CD4-positive, alpha-beta T cell (primary cell): ENCODE data around the gene KCNQ1. TPM values are rescaled to one million over a fixed set of nuclear protein-coding genes. Genes with fewer than 3 reads are reported as not detected.

Experiments used
- ATAC-seq: fragments of 200-7000 bp; cut with Tn5 transposase; one replicate; pipeline ENCODE4 v1.10.0; 2022; ENCODE audit warnings: mild to moderate bottlenecking; ENCODE audit not compliant: poor library complexity
- CTCF ChIA-PET: fragments of 350-600 bp; sonication (Branson Sonifier 250); formaldehyde crosslinking; loops from one replicate; lab custom pipeline; 2021; ENCODE audit warnings: antibody characterized with exemption, inconsistent platforms; lab: Charles Lee
- POLR2A ChIA-PET: fragments of 350-600 bp; sonication (Branson Sonifier 250); formaldehyde crosslinking; loops from one replicate; lab custom pipeline; 2021; ENCODE audit warnings: antibody characterized with exemption, inconsistent platforms; lab: Charles Lee
- DNase-seq, 14 experiments: peaks; one replicate each; pipeline ENCODE4 v3.0.0-alpha.2; 2013 to 2020; ENCODE audit warnings: mixed read lengths in 2 of 14
- H3K27ac ChIP-seq, 2 donors: one replicate each; pipeline versions ENCODE4 v1.5.1 to v1.7.0; 2013; ENCODE audit warnings: low read length in 2 of 2, low read depth in 1 of 2, mild to moderate bottlenecking in 1 of 2
- H3K27me3 ChIP-seq, 2 experiments: 1 replicate in 1 of 2; 2 replicates in 1 of 2; pipeline versions ENCODE4 v1.6.1 to v1.7.0; 2013; ENCODE audit warnings: low read length in 2 of 2, control low read depth in 1 of 2, mild to moderate bottlenecking in 1 of 2, moderate library complexity in 1 of 2; ENCODE audit not compliant: insufficient read depth in 2 of 2, control insufficient read depth in 1 of 2
- H3K36me3 ChIP-seq: one replicate; pipeline ENCODE4 v1.6.1; 2013; ENCODE audit warnings: low read length, control low read depth; ENCODE audit not compliant: insufficient read depth
- H3K4me1 ChIP-seq: one replicate; pipeline ENCODE4 v1.6.1; 2013; ENCODE audit warnings: low read length, control low read depth; ENCODE audit not compliant: insufficient read depth
- H3K4me3 ChIP-seq: one replicate; pipeline ENCODE4 v1.5.1; 2013; ENCODE audit warnings: mild to moderate bottlenecking, low read length, moderate library complexity
- H3K9me3 ChIP-seq, 2 experiments: 1 replicate in 1 of 2; 2 replicates in 1 of 2; pipeline versions ENCODE4 v1.6.1 to v1.7.0; 2013; ENCODE audit warnings: low read length in 2 of 2, mild to moderate bottlenecking in 2 of 2, control low read depth in 1 of 2, moderate library complexity in 1 of 2; ENCODE audit not compliant: control insufficient read depth in 1 of 2, insufficient read depth in 1 of 2
- H3K27ac Mint-ChIP-seq: one replicate; pipeline ENCODE4 v1.8.0; 2020; ENCODE audit warnings: mixed read lengths
- H3K27me3 Mint-ChIP-seq: one replicate; pipeline ENCODE4 v1.8.0; 2021; ENCODE audit warnings: mixed read lengths
- H3K36me3 Mint-ChIP-seq: one replicate; pipeline ENCODE4 v1.8.0; 2021; ENCODE audit warnings: low read depth, mixed read lengths
- H3K4me1 Mint-ChIP-seq: one replicate; pipeline ENCODE4 v1.8.0; 2021; ENCODE audit warnings: low read depth, mixed read lengths
- H3K4me3 Mint-ChIP-seq: one replicate; pipeline ENCODE4 v1.8.0; 2020; ENCODE audit warnings: mild to moderate bottlenecking, mixed read lengths
- H3K9me3 Mint-ChIP-seq: one replicate; pipeline ENCODE4 v1.8.0; 2020; ENCODE audit warnings: mixed read lengths
- intact Hi-C, 2 experiments: fragments of 100-400 bp; cut with DNase I in 1 of 2; cut with micrococcal nuclease in 1 of 2; formaldehyde crosslinking; loops; one replicate each; pipeline versions ENCODE4 v1.15.1 to v1.9.0; 2023 to 2025; cut with DNase I, micrococcal nuclease
- total RNA-seq, 174 experiments: library from RNA in 2 of 174; stranded (reverse) in 2 of 174; gene quantifications; one replicate each; pipeline ENCODE4 v1.2.3 and lab custom pipeline; 2021 to 2026
- TF ChIP-seq, protein P1 (sequence below): fragments of 200-600 bp; IDR thresholded peaks from one replicate; pipeline ENCODE4 v1.8.0; 2022; ENCODE audit warnings: antibody characterized with exemption, mild to moderate bottlenecking

The KCNQ1 gene
- total RNA-seq, 2 experiments from 2014 or later = 31.3 to 33.1 TPM

DNA sequence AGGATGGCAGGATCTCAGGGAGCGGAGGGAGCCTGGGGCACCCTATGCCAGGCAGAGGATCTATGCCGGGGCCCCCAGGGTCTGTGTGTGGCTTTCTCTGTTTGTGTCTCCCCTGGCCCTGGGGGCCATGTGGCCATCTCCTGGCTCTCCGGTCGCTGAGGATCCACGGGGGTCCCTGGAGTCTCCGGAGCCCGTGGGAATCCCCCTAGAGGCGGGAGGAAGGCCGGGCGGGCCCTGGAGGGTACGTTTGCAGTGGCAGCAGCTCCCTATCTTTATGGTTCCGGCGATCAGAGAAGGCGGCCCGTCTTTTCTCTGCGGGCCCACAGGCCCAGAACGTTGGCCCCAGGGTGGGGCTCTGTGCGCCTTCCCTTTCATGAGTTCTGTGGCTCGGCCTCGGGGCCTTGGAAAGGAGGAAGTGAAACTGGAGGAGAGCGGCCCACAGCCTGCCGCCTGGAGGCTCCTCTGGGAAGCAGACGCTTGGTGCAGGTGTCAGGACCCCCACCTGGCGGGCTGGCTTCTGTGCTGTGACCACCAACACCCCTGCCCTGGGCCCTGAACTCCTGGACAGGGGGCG lies 82.1 kb downstream of the KCNQ1 start:
- Mint-ChIP-seq H3K27me3 (no peaks in the 10 kb centered on the region), H3K27ac (peak overlapping the region; percentile 84)
- POLR2A ChIA-PET = no interaction called here

DNA sequence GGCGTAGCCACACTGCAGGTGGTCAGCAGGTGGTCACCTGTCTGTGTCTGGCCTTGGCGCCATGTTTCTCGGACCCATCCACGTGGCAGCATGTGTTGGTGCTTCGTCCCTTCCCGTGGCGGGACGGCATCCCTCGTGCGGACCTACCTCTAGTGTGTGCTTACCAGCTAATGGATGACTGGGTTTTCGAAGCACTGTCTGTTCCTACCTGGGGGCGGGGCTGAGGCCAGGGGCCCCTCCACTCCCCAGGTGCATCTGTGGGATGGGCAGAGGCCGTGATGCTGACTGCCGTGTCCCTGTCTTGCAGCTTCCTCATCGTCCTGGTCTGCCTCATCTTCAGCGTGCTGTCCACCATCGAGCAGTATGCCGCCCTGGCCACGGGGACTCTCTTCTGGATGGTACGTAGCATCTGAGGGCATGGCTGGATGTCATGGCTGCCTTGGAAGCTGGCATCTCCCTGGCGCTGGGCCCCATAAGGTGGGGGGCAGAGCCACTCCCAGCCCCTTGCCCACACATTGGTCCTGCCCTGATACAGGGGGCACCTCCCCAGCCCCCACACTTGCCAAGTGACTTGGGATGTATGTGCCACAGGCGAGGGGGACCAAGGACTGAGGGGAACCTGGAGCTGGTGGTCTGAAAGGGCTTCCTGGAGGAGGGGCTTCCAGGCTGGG lies 82.9 kb downstream of the KCNQ1 start:
- peaks cover 3% of the 10 kb centered on the region for H3K36me3 Mint-ChIP-seq
- ChIA-PET CTCF (no interaction called here), POLR2A (no interaction called here)
- peaks cover 50% of the 10 kb centered on the region for H3K4me1 Mint-ChIP-seq
- no peak overlapping the region for H3K4me3 Mint-ChIP-seq
- ATAC-seq = no peak
- H3K9me3 ChIP-seq = no peaks in the 10 kb centered on the region
- H3K27ac Mint-ChIP-seq = no peak overlapping the region
- H3K27me3 ChIP-seq = no peaks in the 10 kb centered on the region
- H3K27ac ChIP-seq = no peak overlapping the region
- TF ChIP-seq, protein P1, sequence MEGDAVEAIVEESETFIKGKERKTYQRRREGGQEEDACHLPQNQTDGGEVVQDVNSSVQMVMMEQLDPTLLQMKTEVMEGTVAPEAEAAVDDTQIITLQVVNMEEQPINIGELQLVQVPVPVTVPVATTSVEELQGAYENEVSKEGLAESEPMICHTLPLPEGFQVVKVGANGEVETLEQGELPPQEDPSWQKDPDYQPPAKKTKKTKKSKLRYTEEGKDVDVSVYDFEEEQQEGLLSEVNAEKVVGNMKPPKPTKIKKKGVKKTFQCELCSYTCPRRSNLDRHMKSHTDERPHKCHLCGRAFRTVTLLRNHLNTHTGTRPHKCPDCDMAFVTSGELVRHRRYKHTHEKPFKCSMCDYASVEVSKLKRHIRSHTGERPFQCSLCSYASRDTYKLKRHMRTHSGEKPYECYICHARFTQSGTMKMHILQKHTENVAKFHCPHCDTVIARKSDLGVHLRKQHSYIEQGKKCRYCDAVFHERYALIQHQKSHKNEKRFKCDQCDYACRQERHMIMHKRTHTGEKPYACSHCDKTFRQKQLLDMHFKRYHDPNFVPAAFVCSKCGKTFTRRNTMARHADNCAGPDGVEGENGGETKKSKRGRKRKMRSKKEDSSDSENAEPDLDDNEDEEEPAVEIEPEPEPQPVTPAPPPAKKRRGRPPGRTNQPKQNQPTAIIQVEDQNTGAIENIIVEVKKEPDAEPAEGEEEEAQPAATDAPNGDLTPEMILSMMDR = no peak
- DNase-seq = peak in 1 of 14 experiments; percentile 32
- H3K9me3 Mint-ChIP-seq = no peaks in the 10 kb centered on the region
- intact Hi-C loops = no loop called here
- no peak overlapping the region for H3K4me3 ChIP-seq
- peaks cover 4% of the 10 kb centered on the region for H3K36me3 ChIP-seq
- H3K4me1 ChIP-seq = peaks cover 45% of the 10 kb centered on the region
- H3K27me3 Mint-ChIP-seq = no peaks in the 10 kb centered on the region

More for the DNA sequence above, 82.1 kb downstream of the KCNQ1 start:
- intact Hi-C loops = no loop called here
- no peaks in the 10 kb centered on the region for H3K36me3 Mint-ChIP-seq
- CTCF ChIA-PET = no interaction called here
- ATAC-seq = peak; percentile 46
- peak in 5 of 14 experiments; percentile 29 to 60 (median 39) for DNase-seq
- Histone ChIP-seq H3K36me3 (peaks cover 4% of the 10 kb centered on the region), H3K27ac (no peak overlapping the region), H3K4me1 (peaks cover 37% of the 10 kb centered on the region), H3K9me3 (no peaks in the 10 kb centered on the region), H3K27me3 (no peaks in the 10 kb centered on the region), H3K4me3 (peak overlapping the region; percentile 19)
- no peaks in the 10 kb centered on the region for H3K9me3 Mint-ChIP-seq
- TF ChIP-seq, protein P1 = no peak
- H3K4me3 Mint-ChIP-seq = peak overlapping the region; percentile 71
- H3K4me1 Mint-ChIP-seq = peaks cover 44% of the 10 kb centered on the region

DNA sequence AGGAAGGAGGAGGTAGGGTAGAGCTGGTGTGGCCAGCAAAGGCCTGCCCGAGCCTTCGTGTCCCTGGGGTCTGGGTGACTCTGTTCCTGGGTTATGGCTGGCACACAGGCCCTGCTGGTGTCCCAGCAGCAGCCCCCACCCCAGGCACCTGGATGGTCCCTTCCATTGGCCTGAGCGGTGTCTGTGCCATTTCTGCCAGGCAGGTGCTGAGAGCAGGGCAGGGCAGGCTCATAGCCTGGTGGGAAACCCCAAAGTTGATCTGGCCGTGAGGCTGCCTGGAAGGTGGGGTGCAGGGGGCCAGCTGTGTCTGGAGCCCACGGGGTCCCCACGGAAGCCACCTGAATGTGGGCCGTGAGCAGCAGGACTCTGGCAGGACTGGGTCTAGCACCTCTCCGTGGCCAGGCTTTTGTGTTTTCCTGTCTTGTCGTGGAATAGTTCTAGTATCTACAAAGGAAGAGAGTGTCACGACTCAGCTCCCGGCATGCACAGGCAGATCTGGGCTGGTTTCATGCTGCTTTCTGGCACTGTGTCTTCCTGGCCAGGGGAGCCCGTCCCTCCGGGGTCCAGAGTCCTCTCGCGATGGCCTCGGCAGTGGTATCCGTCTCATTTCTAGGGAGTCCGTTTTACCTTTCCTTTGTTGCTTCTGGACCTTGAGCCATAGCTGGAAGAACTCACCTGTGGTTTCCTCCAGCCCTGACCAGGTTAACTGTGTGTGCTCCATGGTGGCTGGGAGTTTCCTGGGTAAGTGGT lies 83.7 kb downstream of the KCNQ1 start:
- TF ChIP-seq, protein P1 = no peak
- ChIA-PET POLR2A (no interaction called here), CTCF (no interaction called here)
- H3K27ac ChIP-seq = no peak overlapping the region
- no peak overlapping the region for H3K4me3 ChIP-seq
- DNase-seq = peak in 1 of 14 experiments; percentile 30
- no peaks in the 10 kb centered on the region for H3K27me3 ChIP-seq
- intact Hi-C loops = no loop called here
- H3K36me3 Mint-ChIP-seq = peaks cover 5% of the 10 kb centered on the region
- H3K27ac Mint-ChIP-seq = peak overlapping the region; percentile 33
- ATAC-seq = no peak
- H3K4me1 ChIP-seq = peaks cover 52% of the 10 kb centered on the region
- H3K36me3 ChIP-seq = peaks cover 4% of the 10 kb centered on the region
- peaks cover 57% of the 10 kb centered on the region for H3K4me1 Mint-ChIP-seq
- H3K9me3 Mint-ChIP-seq = no peaks in the 10 kb centered on the region
- no peaks in the 10 kb centered on the region for H3K9me3 ChIP-seq
- peak overlapping the region; percentile 11 for H3K4me3 Mint-ChIP-seq
- no peaks in the 10 kb centered on the region for H3K27me3 Mint-ChIP-seq
